ES-I3 (cell line): ENCODE results near the gene ABCF1.

ENCODE experiments used
- H3K36me3 ChIP-seq: 2 replicates; pipeline ENCODE4 v1.6.1; 2013; ENCODE audit warnings: mild to moderate bottlenecking, low read length, control low read depth, moderate library complexity; ENCODE audit not compliant: insufficient read depth
- H3K4me1 ChIP-seq: 2 replicates; pipeline ENCODE4 v1.6.1; 2013; ENCODE audit warnings: mild to moderate bottlenecking, control low read depth, low read length; ENCODE audit not compliant: insufficient read depth
- H3K9ac ChIP-seq: 2 replicates; pipeline ENCODE4 v1.6.1; 2013; ENCODE audit warnings: low read depth, mild to moderate bottlenecking, low read length, moderate library complexity
- H3K9me3 ChIP-seq: 2 replicates; pipeline ENCODE4 v1.6.1; 2013; ENCODE audit warnings: mild to moderate bottlenecking, low read length, moderate library complexity; ENCODE audit not compliant: control insufficient read depth, insufficient read depth

Gene ABCF1

DNA sequence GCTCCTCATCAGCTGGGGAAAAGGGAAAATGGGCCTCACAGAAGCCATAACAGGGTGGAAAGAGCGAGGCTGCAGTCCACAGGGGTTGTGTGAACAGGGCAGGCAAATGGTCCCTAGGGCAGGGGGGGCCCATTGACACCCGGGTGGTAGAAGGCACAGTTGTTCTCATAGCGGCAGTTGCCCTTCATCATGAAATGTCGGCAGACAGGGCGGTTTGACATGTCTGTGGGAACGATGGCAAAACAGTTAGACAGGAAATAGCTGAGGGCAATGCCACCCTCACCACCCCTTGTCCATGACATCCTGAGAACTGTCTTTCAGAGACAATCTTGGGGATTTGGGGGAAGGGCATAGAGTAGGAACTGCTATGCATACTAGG is 30.2 kb downstream of the ABCF1 start:
- peaks cover 64% of the 10 kb centered on the region for H3K36me3 ChIP-seq
- no peaks in the 10 kb centered on the region for H3K4me1 ChIP-seq
- H3K9ac ChIP-seq: no peak overlapping the region
- no peaks in the 10 kb centered on the region for H3K9me3 ChIP-seq

- H3K36me3 ChIP-seq: peaks cover 70% of the 10 kb centered on the region
- no peaks in the 10 kb centered on the region for H3K9me3 ChIP-seq
- H3K4me1 ChIP-seq: no peaks in the 10 kb centered on the region
- H3K9ac ChIP-seq: no peak overlapping the region
These were observed 30.8 kb downstream of the ABCF1 start for GRCh38 chr6:30601815-30602641.

DNA sequence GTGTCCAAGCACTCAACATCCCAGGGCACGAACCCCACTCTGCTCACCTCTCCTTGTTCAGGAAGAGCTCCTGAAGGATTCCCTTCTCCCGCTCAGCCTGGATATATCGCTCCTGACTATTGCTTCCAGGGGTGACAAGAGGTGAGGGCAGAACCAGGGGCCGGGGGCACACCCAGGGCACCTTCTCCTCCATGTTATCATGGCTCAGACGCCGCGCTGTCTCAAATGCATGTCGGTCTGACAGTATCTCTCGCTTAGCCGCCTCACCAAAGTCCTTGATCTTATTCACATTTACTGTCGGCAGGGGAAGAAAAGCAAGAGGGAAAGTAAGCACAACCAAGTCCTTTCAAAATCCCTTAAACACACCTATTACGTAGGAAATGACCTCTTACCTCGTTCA is 32.7 kb downstream of the ABCF1 start:
- H3K9me3 ChIP-seq: no peaks in the 10 kb centered on the region
- H3K9ac ChIP-seq: no peak overlapping the region
- peaks cover 82% of the 10 kb centered on the region for H3K36me3 ChIP-seq
- no peaks in the 10 kb centered on the region for H3K4me1 ChIP-seq

DNA sequence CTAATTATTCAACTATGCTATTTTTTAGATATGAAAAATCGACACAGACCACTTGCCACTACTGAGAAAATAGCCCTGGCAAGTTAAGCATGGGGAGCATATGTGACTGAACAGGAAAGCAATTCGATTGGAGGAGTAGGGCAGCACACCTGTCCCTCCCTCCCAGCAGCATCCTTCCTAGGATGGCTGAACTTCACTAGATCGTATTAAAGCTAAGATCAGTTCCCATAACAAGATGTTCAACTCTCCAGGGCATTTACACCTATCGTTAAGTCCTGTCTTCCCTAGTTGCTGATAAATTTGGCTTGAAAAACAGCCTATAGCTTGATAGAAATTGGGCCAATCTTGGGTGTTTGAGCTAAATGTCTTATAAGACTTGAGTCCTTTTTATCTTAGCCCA is 38.8 kb downstream of the ABCF1 start:
- peaks cover 6% of the 10 kb centered on the region; the same call in 1 of the 2 replicates for H3K4me1 ChIP-seq
- H3K36me3 ChIP-seq: peaks cover 49% of the 10 kb centered on the region
- no peak overlapping the region for H3K9ac ChIP-seq
- H3K9me3 ChIP-seq: no peaks in the 10 kb centered on the region

GRCh38 chr6:30611150-30611855 is 40.1 kb downstream of the ABCF1 start:
- Histone ChIP-seq H3K9me3 (no peaks in the 10 kb centered on the region), H3K4me1 (peaks cover 6% of the 10 kb centered on the region; the same call in 1 of the 2 replicates), H3K9ac (no peak overlapping the region), H3K36me3 (peaks cover 42% of the 10 kb centered on the region)

DNA sequence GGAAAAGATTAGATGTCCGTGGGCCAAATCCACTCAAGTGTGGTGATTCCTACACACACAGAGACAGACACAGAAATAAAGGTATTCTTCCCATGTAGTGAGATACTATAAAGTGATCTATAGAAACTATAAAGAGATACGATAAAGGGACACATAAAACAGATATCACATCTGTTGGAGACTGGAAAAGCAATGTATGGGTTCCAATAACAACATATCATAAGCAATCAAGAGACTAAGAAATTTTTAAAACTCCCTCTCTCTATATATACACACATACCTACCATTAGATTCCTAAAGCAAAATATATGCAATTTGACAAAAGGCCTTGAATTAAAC is 40.6 kb downstream of the ABCF1 start:
- Histone ChIP-seq H3K9ac (no peak overlapping the region), H3K4me1 (peaks cover 6% of the 10 kb centered on the region; the same call in 1 of the 2 replicates), H3K36me3 (peaks cover 42% of the 10 kb centered on the region), H3K9me3 (no peaks in the 10 kb centered on the region)

GRCh38 chr6:30612213-30612612 is 41.0 kb downstream of the ABCF1 start:
- peaks cover 6% of the 10 kb centered on the region; the same call in 1 of the 2 replicates for H3K4me1 ChIP-seq
- peaks cover 41% of the 10 kb centered on the region for H3K36me3 ChIP-seq
- no peak overlapping the region for H3K9ac ChIP-seq
- H3K9me3 ChIP-seq: no peaks in the 10 kb centered on the region

GRCh38 chr6:30612687-30613248 is 41.5 kb downstream of the ABCF1 start:
- H3K36me3 ChIP-seq: peaks cover 37% of the 10 kb centered on the region
- no peak overlapping the region for H3K9ac ChIP-seq
- no peaks in the 10 kb centered on the region for H3K9me3 ChIP-seq
- H3K4me1 ChIP-seq: peaks cover 6% of the 10 kb centered on the region; the same call in 1 of the 2 replicates

- Histone ChIP-seq H3K36me3 (peaks cover 35% of the 10 kb centered on the region), H3K4me1 (peaks cover 6% of the 10 kb centered on the region; the same call in 1 of the 2 replicates), H3K9ac (peak overlapping the region; percentile 99; the same call in 1 of the 2 replicates)
These were observed 42.2 kb downstream of the ABCF1 start for GRCh38 chr6:30613251-30614043.

GRCh38 chr6:30614044-30614842 is 43.0 kb downstream of the ABCF1 start:
- H3K36me3 ChIP-seq: peaks cover 27% of the 10 kb centered on the region

More at GRCh38 chr6:30613251-30614043, 42.2 kb downstream of the ABCF1 start:
- H3K9me3 ChIP-seq: no peaks in the 10 kb centered on the region

GRCh38 chr6:30614843-30615218 is 43.6 kb downstream of the ABCF1 start:
- Histone ChIP-seq H3K9me3 (no peaks in the 10 kb centered on the region), H3K4me1 (peaks cover 6% of the 10 kb centered on the region; the same call in 1 of the 2 replicates), H3K9ac (peak overlapping the region; percentile 99), H3K36me3 (peaks cover 25% of the 10 kb centered on the region)

More at GRCh38 chr6:30614044-30614842, 43.0 kb downstream of the ABCF1 start:
- H3K9ac ChIP-seq: peak overlapping the region; percentile 99
- H3K9me3 ChIP-seq: no peaks in the 10 kb centered on the region
- peaks cover 6% of the 10 kb centered on the region; the same call in 1 of the 2 replicates for H3K4me1 ChIP-seq

DNA sequence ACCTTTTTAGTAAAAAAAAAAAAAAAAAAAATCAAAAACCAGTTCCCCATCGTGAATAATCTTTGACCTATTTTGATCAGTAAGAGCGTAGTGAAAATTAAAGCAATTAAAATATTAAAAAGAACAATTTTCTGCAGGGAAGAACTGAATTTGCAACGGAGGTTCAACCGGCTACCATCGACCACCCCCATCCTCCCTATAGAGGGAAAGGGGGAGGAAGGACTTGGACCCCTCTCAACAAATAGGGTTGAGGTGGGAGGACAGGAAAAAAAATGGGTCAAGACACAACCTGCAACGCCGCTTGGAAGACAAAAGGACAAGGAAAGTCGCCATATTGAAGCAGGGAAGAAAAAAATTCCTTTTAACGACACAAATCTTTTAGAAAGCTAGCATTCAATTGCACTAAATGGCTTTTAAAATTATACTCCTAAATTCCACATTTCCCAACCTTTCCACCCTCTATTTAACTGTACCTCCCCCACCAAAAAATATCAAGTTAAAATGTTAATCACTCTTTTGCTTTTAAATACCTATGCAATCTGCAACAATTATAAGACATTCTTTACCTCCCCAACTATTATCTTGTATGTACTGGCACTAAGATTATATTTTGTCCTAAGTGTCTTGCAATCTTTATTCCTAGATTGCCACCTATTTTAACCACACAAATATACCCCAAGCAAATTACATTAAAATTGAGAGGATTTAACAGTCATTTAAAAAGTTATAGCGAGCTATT is 44.1 kb downstream of the ABCF1 start:
- peaks cover 21% of the 10 kb centered on the region for H3K36me3 ChIP-seq
- H3K9ac ChIP-seq: peak overlapping the region; percentile 99
- peaks cover 6% of the 10 kb centered on the region; the same call in 1 of the 2 replicates for H3K4me1 ChIP-seq
- H3K9me3 ChIP-seq: no peaks in the 10 kb centered on the region
